ENCODE results near the gene COBL.

The COBL gene

GRCh38 chr7:51349820-51350545, 33.4 kb upstream of the COBL start:
- Histone ChIP-seq H3K27me3 (replicated peaks; ENCODE audit: control insufficient read depth, insufficient read depth, low read length) (no peaks in the 10 kb centered on the region), H3K36me3 (ENCODE audit: control insufficient read depth, insufficient read depth, low read length) (no peaks in the 10 kb centered on the region), H3K4me3 (replicated peaks; ENCODE audit: low read depth, low read length) (no peak overlapping the region)
- no peak for TF ChIP-seq CTCF (IDR thresholded peaks at IDR 0.05; ENCODE audit: insufficient read depth, low read length, poor library complexity, severe bottlenecking)
- DNase-seq (ENCODE audit: extremely low read depth, insufficient read length): no peak

GRCh38 chr7:51346126-51346525, 29.5 kb upstream of the COBL start:
- no peak for DNase-seq (ENCODE audit: extremely low read depth, insufficient read length)

GRCh38 chr7:51344406-51345138, 28.0 kb upstream of the COBL start:
- no peak for TF ChIP-seq CTCF (IDR thresholded peaks at IDR 0.05; ENCODE audit: insufficient read depth, low read length, poor library complexity, severe bottlenecking)
- no peak for DNase-seq (ENCODE audit: extremely low read depth, insufficient read length)

More at GRCh38 chr7:51346126-51346525, 29.5 kb upstream of the COBL start:
- no peak for TF ChIP-seq CTCF (IDR thresholded peaks at IDR 0.05; ENCODE audit: insufficient read depth, low read length, poor library complexity, severe bottlenecking)
- no peaks in the 10 kb centered on the region for H3K36me3 ChIP-seq (ENCODE audit: control insufficient read depth, insufficient read depth, low read length)
- H3K27me3 ChIP-seq (replicated peaks; ENCODE audit: control insufficient read depth, insufficient read depth, low read length): no peaks in the 10 kb centered on the region; the same call in 1 of the 2 replicates
- no peak overlapping the region for H3K4me3 ChIP-seq (replicated peaks; ENCODE audit: low read depth, low read length)

GRCh38 chr7:51340936-51341335, 24.3 kb upstream of the COBL start:
- H3K4me3 ChIP-seq (replicated peaks; ENCODE audit: low read depth, low read length): no peak overlapping the region
- no peaks in the 10 kb centered on the region for H3K36me3 ChIP-seq (ENCODE audit: control insufficient read depth, insufficient read depth, low read length)
- no peaks in the 10 kb centered on the region; the same call in 1 of the 2 replicates for H3K27me3 ChIP-seq (replicated peaks; ENCODE audit: control insufficient read depth, insufficient read depth, low read length)
- no peak for TF ChIP-seq CTCF (IDR thresholded peaks at IDR 0.05; ENCODE audit: insufficient read depth, low read length, poor library complexity, severe bottlenecking)
- no peak for DNase-seq (ENCODE audit: extremely low read depth, insufficient read length)

More at GRCh38 chr7:51344406-51345138, 28.0 kb upstream of the COBL start:
- no peak overlapping the region for H3K4me3 ChIP-seq (replicated peaks; ENCODE audit: low read depth, low read length)
- H3K36me3 ChIP-seq (ENCODE audit: control insufficient read depth, insufficient read depth, low read length): no peaks in the 10 kb centered on the region
- H3K27me3 ChIP-seq (replicated peaks; ENCODE audit: control insufficient read depth, insufficient read depth, low read length): no peaks in the 10 kb centered on the region; the same call in 1 of the 2 replicates

DNA sequence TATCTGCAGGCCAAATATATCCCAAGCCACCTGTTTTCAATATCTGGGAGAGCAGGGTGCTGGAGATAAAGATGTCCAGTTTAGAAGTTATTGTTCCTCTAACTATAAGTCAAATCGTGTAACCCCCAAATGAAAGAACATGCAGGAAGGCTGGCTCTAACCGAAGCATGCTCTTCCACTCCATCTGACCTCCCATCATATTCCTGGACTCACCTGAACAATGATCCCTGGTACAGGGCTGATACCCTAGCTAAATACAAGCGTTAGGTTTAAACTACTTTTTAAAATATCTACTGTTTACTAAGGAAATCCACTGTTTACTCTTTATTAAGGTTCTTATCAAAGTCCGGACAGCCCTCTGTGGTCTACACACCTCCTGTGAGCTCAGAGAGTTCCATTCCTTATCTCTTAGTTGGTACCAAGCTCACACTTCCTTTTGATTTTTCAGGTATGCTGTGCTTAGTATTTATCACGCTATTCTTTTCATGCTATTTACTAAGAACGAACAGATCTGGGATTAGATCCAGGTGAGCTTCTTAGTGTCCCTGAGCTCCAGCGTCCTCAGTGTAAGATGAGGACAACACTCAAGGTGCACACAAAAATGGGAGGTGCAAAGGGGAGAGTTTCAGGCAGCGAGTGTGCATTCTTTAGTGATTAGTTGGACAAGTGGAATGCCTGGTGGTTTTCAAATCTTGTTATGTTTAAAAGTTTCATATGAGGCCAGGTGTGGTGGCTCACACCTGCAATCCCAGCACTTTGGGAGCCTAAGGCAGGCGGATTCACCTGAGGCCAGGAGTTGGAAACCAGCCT, 23.6 kb upstream of the COBL start:
- no peak for DNase-seq (ENCODE audit: extremely low read depth, insufficient read length)
- no peak overlapping the region for H3K4me3 ChIP-seq (replicated peaks; ENCODE audit: low read depth, low read length)
- H3K27me3 ChIP-seq (replicated peaks; ENCODE audit: control insufficient read depth, insufficient read depth, low read length): no peaks in the 10 kb centered on the region; the same call in 1 of the 2 replicates
- H3K36me3 ChIP-seq (ENCODE audit: control insufficient read depth, insufficient read depth, low read length): no peaks in the 10 kb centered on the region
- no peak for TF ChIP-seq CTCF (IDR thresholded peaks at IDR 0.05; ENCODE audit: insufficient read depth, low read length, poor library complexity, severe bottlenecking)

Data from GM06990 (cell line).